HG03175 (cell line): ENCODE measurements around the gene CD44.

Experiments used
- ATAC-seq: cut with Tn5 transposase; IDR thresholded peaks from one replicate; pipeline ENCODE4 v1.9.1; 2021; ENCODE audit warnings: mild to moderate bottlenecking, moderate library complexity; ENCODE audit not compliant: unreplicated experiment

CD44 gene

GRCh38 chr11:35234460-35235156 is 95.6 kb downstream of the CD44 start:
- ATAC-seq: no peak

DNA sequence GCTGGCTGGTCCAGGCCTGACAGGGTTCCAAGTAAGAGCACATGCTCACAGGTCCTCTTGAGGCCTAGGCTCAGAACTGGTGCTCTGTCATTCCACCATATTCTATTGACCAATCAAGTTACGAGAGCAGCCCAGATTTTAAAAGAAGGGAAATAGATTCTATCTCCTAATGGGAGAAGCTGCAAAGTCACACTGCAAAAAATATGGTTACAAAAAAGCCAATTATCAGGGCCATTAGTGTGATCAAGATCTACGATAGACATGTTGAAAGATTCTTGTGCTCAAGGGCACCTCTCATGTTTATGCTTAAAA is 96.1 kb downstream of the CD44 start:
- ATAC-seq: no peak

GRCh38 chr11:35235498-35235897 is 96.5 kb downstream of the CD44 start:
- ATAC-seq: no peak

DNA sequence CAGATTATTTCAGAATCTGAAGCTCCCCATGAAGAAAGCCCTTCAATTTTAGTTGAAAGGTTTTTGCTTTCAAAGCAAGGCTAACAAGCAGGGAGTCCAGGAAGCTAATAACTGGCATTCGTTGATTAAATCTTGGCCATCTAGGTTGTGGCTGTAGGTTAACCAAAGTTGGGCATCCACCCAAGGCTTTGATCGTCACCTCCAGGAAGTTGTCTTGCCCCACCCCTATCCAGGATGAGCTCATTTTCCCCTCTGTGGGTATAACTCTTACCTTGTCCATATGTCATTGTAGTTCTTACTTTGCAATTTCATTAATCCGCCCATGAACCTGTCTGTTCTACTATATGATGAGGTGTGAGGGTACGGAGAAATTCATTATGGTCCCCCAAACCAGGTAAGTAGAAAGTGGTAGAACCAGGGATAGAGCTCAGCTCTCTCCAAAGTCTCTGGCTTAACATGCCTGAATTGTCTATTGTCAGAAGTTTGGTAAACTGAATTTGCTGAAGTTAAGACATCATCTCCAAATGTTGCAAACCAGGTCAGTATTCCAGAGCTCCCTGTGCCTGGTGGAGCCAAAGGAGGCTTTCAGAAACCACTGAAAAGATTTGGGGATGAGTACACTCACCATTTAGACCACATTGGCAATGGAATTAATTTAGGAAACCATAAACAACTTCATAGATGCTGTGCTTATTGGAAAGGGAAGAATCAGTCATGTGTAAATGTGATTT is 97.1 kb downstream of the CD44 start:
- ATAC-seq: no peak

GRCh38 chr11:35236667-35237003 is 97.7 kb downstream of the CD44 start:
- no peak for ATAC-seq

DNA sequence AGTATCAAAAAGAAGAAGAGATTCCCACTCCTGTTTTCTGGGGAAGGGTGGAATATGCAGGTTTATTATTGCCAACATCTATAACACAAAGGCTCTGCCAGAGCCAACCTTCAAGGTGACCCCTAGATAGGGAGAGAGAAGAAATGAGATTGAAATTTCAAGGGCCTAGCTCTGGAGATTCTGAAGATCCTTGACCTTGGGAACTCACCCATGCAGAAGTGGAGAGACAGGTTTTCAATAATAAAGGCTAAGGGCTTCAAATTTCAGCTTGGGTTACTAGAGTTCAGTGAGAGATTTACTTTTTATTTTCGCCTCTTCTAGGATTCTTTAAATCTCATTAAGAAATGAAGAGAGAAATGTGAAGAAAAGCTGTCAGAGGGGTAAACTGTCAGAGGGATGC is 98.4 kb downstream of the CD44 start:
- no peak for ATAC-seq

GRCh38 chr11:35237860-35238715 is 99.1 kb downstream of the CD44 start:
- ATAC-seq: no peak

DNA sequence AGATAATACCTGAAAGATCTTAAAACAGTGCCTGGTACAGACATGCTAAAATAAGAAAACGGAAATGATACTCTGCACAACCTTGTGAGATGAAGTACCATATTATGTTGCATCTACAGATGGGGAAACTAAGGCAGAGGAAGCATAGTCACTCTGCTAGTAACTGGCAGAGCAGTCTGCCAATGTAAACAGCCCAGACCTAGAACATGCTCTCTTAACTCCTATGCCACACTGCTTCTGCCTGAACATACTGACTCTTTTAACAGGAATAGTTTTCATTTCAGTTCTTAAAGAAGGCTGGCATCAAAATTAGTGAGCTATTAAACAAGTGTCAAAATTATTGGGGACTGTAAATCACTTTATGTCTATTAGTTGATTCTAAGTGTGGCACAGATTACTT is 99.9 kb downstream of the CD44 start:
- ATAC-seq: no peak

DNA sequence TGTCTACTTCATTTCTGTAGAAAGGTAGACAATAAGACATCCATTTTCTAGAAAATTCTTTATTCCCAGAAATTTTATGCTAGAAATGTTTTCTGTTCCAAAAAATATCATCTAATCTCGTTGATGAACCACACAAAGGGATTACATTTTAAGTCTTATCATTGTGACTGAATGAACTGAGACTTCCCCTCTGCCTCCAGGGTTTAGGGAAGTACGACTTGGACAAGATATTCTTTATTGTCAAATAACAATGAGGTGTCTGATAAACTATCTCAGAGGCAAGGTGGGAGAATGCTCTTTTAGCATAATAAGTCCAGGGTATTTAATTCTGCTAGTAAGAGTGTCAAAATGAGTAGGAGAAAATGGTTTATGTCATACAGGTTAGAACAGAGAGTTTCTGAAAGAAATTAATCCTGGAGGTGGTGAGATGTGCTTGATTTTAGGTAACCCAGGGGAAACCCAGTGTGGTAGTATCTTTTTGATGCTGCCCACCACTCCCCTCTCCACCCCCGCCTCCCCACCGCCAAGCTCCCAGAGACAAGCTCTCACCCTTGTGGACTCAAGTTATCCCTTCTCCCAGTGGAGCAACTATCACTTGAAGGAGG is 100.6 kb downstream of the CD44 start:
- no peak for ATAC-seq

GRCh38 chr11:35241083-35241482 is 102.1 kb downstream of the CD44 start:
- no peak for ATAC-seq

- ATAC-seq: no peak
These were observed 102.6 kb downstream of the CD44 start for GRCh38 chr11:35241531-35241930.

GRCh38 chr11:35242412-35243242 is 103.7 kb downstream of the CD44 start:
- ATAC-seq: no peak

GRCh38 chr11:35243774-35244173 is 104.8 kb downstream of the CD44 start:
- no peak for ATAC-seq

- no peak for ATAC-seq
These were observed 106.1 kb downstream of the CD44 start for GRCh38 chr11:35245056-35245455.

DNA sequence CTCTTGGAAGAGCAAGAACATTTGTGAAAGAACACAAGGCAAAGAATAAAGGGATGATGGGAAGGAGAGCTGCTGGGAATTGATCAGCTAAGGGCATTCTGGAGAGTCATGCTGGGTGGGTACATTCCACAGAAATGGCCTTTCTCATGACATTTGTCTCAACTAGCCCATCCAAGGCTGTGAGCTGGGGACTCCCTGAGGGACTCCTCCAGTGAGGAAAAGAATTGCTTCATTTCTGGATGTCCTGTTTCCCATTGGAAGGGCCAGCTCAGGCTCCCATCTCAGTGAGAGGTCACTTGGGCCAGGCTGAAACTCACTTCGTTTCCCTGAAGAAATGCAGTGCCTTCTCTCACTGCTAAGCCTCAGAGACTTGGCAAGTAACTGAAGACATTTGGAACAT is 106.8 kb downstream of the CD44 start:
- no peak for ATAC-seq

DNA sequence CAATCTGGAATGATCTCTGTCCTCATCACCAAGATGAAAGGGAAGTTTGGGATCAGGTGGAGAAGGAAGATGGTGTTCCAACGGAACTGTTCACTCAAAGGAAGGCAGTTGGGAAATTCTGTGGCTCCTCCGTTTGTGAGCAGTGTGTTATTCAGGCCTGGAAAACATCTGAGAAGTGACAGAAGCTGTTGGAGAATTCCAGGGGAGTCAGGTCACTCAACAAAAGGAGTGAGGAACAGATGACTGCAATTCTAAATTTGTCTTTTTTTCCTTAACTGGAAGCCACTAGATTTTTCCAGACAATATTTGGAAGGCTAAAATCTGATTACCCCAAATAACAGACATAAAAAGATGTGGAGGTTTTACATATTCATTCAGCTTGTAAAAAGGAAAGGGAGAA is 107.8 kb downstream of the CD44 start:
- no peak for ATAC-seq

DNA sequence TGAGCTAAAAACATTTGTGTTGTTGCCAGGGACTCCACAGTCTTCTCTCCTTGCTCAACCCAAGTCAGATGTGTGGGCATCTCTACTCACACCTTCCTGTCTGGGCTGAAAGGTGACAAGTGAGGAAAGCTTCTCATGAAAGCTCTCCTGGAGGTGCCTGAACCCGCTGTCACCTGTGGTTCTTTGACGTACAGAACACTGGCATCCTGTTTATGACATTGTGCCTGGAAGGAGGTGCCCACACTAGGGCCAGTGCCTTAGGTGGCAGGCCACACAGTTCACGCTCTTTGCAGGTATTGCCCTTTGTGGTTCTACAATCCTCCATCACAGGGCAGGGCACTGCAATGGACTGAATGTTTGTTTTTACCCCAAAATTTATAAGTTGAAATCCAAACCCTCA is 108.5 kb downstream of the CD44 start:
- ATAC-seq: no peak

GRCh38 chr11:35247863-35248262 is 108.9 kb downstream of the CD44 start:
- no peak for ATAC-seq

DNA sequence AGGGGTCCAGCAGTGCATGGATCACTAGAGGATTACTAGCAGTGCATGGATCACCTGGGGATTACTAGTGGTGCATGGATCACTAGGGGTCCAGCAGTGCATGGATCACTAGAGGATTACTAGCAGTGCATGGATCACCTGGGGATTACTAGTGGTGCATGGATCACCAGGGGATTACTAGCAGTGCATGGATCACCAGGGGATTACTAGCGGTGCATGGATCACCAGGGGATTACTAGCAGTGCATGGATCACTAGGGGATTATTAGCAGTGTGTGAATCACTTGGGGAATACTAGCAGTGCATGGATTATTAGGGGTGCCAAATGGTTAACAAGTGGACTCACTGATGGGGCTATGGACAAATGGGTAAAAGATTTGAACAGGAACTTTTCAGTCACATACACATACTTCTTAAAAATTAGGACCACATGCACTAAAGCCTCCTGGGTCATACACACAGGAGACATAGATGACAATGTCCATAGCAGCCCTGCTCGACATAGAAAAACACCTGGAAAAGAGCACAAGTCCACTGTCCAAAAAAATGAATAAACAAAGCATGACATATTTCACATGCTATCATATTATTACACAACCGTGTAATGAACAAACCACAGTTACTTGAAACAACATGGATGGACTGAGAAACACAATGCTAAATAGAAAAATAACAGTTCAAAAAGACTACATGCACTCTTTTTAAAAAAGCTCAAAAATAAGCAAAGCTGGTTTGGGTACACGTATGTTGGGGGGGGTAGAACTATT is 109.8 kb downstream of the CD44 start:
- no peak for ATAC-seq

- no peak for ATAC-seq
These were observed 111.2 kb downstream of the CD44 start for GRCh38 chr11:35250192-35250591.
